Measurements from ENCODE around the gene EHMT2. TPM values are rescaled to one million over a fixed set of nuclear protein-coding genes. Genes with fewer than 3 reads are reported as not detected.

EHMT2 gene
- total RNA-seq, 1 experiment from 2014 or later: 65.7 TPM

GRCh38 chr6:31874084-31874670, 23.3 kb downstream of the EHMT2 start:
- POLR2A ChIA-PET: no interaction called here
- no peaks in the 10 kb centered on the region for H3K27me3 Mint-ChIP-seq (ENCODE audit: insufficient read depth, unreplicated experiment)
- intact Hi-C loops (cut with micrococcal nuclease; ENCODE audit: unreplicated experiment): no loop called here
- no peak overlapping the region for H3K27ac Mint-ChIP-seq (ENCODE audit: unreplicated experiment)
- peaks cover 8% of the 10 kb centered on the region for H3K4me1 Mint-ChIP-seq (ENCODE audit: low read depth, unreplicated experiment)
- Histone ChIP-seq H3K36me3 (ENCODE audit: control insufficient read depth, insufficient read depth, low read length) (no peaks in the 10 kb centered on the region), H3K27me3 (replicated peaks; ENCODE audit: control insufficient read depth, insufficient read depth, low read length) (no peaks in the 10 kb centered on the region), H3K9me3 (no peaks in the 10 kb centered on the region), H3K4me1 (peaks cover 15% of the 10 kb centered on the region; the same call in 1 of the 2 replicates), H3K4me3 (ENCODE audit: low read depth, low read length) (no peak overlapping the region)
- no peak overlapping the region for H3K4me3 Mint-ChIP-seq (ENCODE audit: unreplicated experiment)
- peaks cover 6% of the 10 kb centered on the region for H3K36me3 Mint-ChIP-seq (ENCODE audit: insufficient read depth, unreplicated experiment)
- DNase-seq: no peak
- TF ChIP-seq, protein P1, sequence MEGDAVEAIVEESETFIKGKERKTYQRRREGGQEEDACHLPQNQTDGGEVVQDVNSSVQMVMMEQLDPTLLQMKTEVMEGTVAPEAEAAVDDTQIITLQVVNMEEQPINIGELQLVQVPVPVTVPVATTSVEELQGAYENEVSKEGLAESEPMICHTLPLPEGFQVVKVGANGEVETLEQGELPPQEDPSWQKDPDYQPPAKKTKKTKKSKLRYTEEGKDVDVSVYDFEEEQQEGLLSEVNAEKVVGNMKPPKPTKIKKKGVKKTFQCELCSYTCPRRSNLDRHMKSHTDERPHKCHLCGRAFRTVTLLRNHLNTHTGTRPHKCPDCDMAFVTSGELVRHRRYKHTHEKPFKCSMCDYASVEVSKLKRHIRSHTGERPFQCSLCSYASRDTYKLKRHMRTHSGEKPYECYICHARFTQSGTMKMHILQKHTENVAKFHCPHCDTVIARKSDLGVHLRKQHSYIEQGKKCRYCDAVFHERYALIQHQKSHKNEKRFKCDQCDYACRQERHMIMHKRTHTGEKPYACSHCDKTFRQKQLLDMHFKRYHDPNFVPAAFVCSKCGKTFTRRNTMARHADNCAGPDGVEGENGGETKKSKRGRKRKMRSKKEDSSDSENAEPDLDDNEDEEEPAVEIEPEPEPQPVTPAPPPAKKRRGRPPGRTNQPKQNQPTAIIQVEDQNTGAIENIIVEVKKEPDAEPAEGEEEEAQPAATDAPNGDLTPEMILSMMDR (IDR thresholded peaks at IDR 0.05; ENCODE audit: insufficient read depth in 1 of 2, low read depth in 1 of 2, low read length in 1 of 2, severe bottlenecking in 1 of 2, unreplicated experiment in 1 of 2): no peak
- no TSS peak for BruUV-seq (replicated peaks)
- H3K9me3 Mint-ChIP-seq (ENCODE audit: unreplicated experiment): no peaks in the 10 kb centered on the region
- CTCF ChIA-PET: interaction anchor here (0.6 to 1.5 kb wide), 2 partner anchors 11 to 16 kb away, joined by 3 to 4 read pairs; partner anchors contain the start of gene NEU1

- ChIA-PET CTCF (no interaction called here), POLR2A (no interaction called here)
- no peak for DNase-seq
- TF ChIP-seq, protein P1 (IDR thresholded peaks at IDR 0.05; ENCODE audit: insufficient read depth in 1 of 2, low read depth in 1 of 2, low read length in 1 of 2, severe bottlenecking in 1 of 2, unreplicated experiment in 1 of 2): no peak
- no TSS peak for BruUV-seq (replicated peaks)
- no peak overlapping the region for H3K4me3 Mint-ChIP-seq (ENCODE audit: unreplicated experiment)
- Histone ChIP-seq H3K27me3 (replicated peaks; ENCODE audit: control insufficient read depth, insufficient read depth, low read length) (no peaks in the 10 kb centered on the region), H3K4me3 (ENCODE audit: low read depth, low read length) (no peak overlapping the region), H3K4me1 (no peaks in the 10 kb centered on the region), H3K9me3 (no peaks in the 10 kb centered on the region), H3K36me3 (ENCODE audit: control insufficient read depth, insufficient read depth, low read length) (no peaks in the 10 kb centered on the region)
- H3K36me3 Mint-ChIP-seq (ENCODE audit: insufficient read depth, unreplicated experiment): peaks cover 6% of the 10 kb centered on the region
- no peaks in the 10 kb centered on the region for H3K4me1 Mint-ChIP-seq (ENCODE audit: low read depth, unreplicated experiment)
- intact Hi-C loops (cut with micrococcal nuclease; ENCODE audit: unreplicated experiment): no loop called here
- H3K27ac Mint-ChIP-seq (ENCODE audit: unreplicated experiment): no peak overlapping the region
- H3K27me3 Mint-ChIP-seq (ENCODE audit: insufficient read depth, unreplicated experiment): no peaks in the 10 kb centered on the region
- no peaks in the 10 kb centered on the region for H3K9me3 Mint-ChIP-seq (ENCODE audit: unreplicated experiment)
These were observed 26.3 kb downstream of the EHMT2 start for GRCh38 chr6:31871046-31871659.

DNA sequence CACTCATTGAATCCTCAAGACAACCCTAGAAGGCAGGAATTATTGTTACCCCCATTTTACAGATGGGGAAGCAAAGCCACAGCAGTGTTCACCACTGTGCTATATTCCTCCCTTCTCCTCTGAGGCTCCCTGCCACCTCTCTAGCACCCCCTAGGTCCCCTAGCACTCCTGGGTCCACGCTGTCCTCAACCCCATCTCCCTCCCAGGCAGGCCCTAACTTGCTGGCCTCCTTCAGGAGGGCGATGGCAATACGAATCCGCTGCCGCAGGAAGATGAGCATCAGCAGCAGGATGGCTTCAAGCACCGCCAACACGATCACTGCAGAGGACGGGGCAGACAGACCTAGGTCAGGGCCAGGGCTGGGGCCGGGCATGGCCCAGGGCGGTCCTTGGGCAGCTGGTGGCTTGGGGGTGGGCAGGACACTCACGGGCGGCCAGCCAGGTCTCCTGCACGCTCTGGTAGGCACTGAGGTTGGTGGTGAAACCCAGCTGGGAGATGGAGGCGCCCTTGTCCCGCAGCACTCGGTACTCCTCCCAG, 27.0 kb downstream of the EHMT2 start:
- Mint-ChIP-seq H3K27ac (ENCODE audit: unreplicated experiment) (no peak overlapping the region), H3K9me3 (ENCODE audit: unreplicated experiment) (no peaks in the 10 kb centered on the region), H3K4me3 (ENCODE audit: unreplicated experiment) (no peak overlapping the region), H3K36me3 (ENCODE audit: insufficient read depth, unreplicated experiment) (peaks cover 6% of the 10 kb centered on the region), H3K4me1 (ENCODE audit: low read depth, unreplicated experiment) (peaks cover 6% of the 10 kb centered on the region), H3K27me3 (ENCODE audit: insufficient read depth, unreplicated experiment) (no peaks in the 10 kb centered on the region)
- intact Hi-C loops (cut with micrococcal nuclease; ENCODE audit: unreplicated experiment): no loop called here
- Histone ChIP-seq H3K36me3 (ENCODE audit: control insufficient read depth, insufficient read depth, low read length) (no peaks in the 10 kb centered on the region), H3K27me3 (replicated peaks; ENCODE audit: control insufficient read depth, insufficient read depth, low read length) (no peaks in the 10 kb centered on the region), H3K9me3 (no peaks in the 10 kb centered on the region), H3K4me1 (peaks cover 1% of the 10 kb centered on the region; the same call in 1 of the 2 replicates), H3K4me3 (ENCODE audit: low read depth, low read length) (no peak overlapping the region)
- ChIA-PET POLR2A (no interaction called here), CTCF (no interaction called here)
- DNase-seq: no peak
- no TSS peak for BruUV-seq (replicated peaks)
- TF ChIP-seq, protein P1 (IDR thresholded peaks at IDR 0.05; ENCODE audit: insufficient read depth in 1 of 2, low read depth in 1 of 2, low read length in 1 of 2, severe bottlenecking in 1 of 2, unreplicated experiment in 1 of 2): no peak

Measured in Caco-2 (cell line).